Measurements from ENCODE around the gene TRAF3IP3. TPM values are rescaled to one million over a fixed set of nuclear protein-coding genes. Genes with fewer than 3 reads are reported as not detected.

Gene TRAF3IP3
- total RNA-seq = 10 to 100 TPM in 1 of 2 donors, 1 to 10 TPM in 1; 3.3 to 12.3 TPM

- no peaks in the 10 kb centered on the region for H3K4me1 ChIP-seq (ENCODE audit: control insufficient read depth in 1 of 2, low read depth in 2 of 2)
- DNase-seq (ENCODE audit: low spot score) (no peak), ATAC-seq (ENCODE audit: insufficient number of reproducible peaks, low FRiP score, low read depth) (no peak)
- H3K27ac ChIP-seq = no peak within 1 kb of the TSS
- H3K9me3 ChIP-seq = no peaks in the 10 kb centered on the region
- TF ChIP-seq CTCF (IDR thresholded peaks at IDR 0.05) = no peak
- no peaks in the 10 kb centered on the region for H3K27me3 ChIP-seq (replicated peaks; ENCODE audit: insufficient read depth)
- H3K36me3 ChIP-seq = no peaks in the 10 kb centered on the region
- peak within 1 kb of the TSS; percentile 47 for H3K4me3 ChIP-seq
Measured at GRCh38 chr1:209755926-209756614, at the start of gene TRAF3IP3. TRAF3IP3 (plus strand) TSS chr1:209756053; CDS start chr1:209760040, 3,987 bp downstream.

- no peaks in the 10 kb centered on the region for H3K27me3 ChIP-seq (replicated peaks; ENCODE audit: insufficient read depth)
- H3K27ac ChIP-seq = no peak overlapping the region
- DNase-seq (ENCODE audit: low spot score) (no peak), ATAC-seq (ENCODE audit: insufficient number of reproducible peaks, low FRiP score, low read depth) (no peak)
- no peak for TF ChIP-seq CTCF (IDR thresholded peaks at IDR 0.05)
- no peaks in the 10 kb centered on the region for H3K36me3 ChIP-seq
- H3K4me3 ChIP-seq = no peak overlapping the region
- no peaks in the 10 kb centered on the region for H3K9me3 ChIP-seq
- H3K4me1 ChIP-seq (ENCODE audit: control insufficient read depth in 1 of 2, low read depth in 2 of 2) = peaks cover 0 to 4% of the 10 kb centered on the region in 2 donors
Measured at GRCh38 chr1:209706622-209707021, 49.2 kb upstream of the TRAF3IP3 start.

GRCh38 chr1:209707308-209707707 is 48.5 kb upstream of the TRAF3IP3 start:
- DNase-seq (ENCODE audit: low spot score) (no peak), ATAC-seq (ENCODE audit: insufficient number of reproducible peaks, low FRiP score, low read depth) (no peak)
- no peaks in the 10 kb centered on the region for H3K9me3 ChIP-seq
- no peaks in the 10 kb centered on the region for H3K36me3 ChIP-seq
- H3K4me3 ChIP-seq = no peak overlapping the region
- H3K4me1 ChIP-seq (ENCODE audit: control insufficient read depth in 1 of 2, low read depth in 2 of 2) = peaks cover 0 to 4% of the 10 kb centered on the region in 2 donors
- H3K27me3 ChIP-seq (replicated peaks; ENCODE audit: insufficient read depth) = no peaks in the 10 kb centered on the region
- no peak overlapping the region for H3K27ac ChIP-seq
- no peak for TF ChIP-seq CTCF (IDR thresholded peaks at IDR 0.05)

GRCh38 chr1:209708297-209708696 is 47.6 kb upstream of the TRAF3IP3 start:
- no peak for DNase-seq (ENCODE audit: low spot score)
- no peak for TF ChIP-seq CTCF (IDR thresholded peaks at IDR 0.05)
- ATAC-seq (ENCODE audit: insufficient number of reproducible peaks, low FRiP score, low read depth) = no peak
- H3K27ac ChIP-seq = no peak overlapping the region
- H3K4me1 ChIP-seq (ENCODE audit: control insufficient read depth in 1 of 2, low read depth in 2 of 2) = peaks cover 0 to 4% of the 10 kb centered on the region in 2 donors
- no peaks in the 10 kb centered on the region for H3K27me3 ChIP-seq (replicated peaks; ENCODE audit: insufficient read depth)
- no peaks in the 10 kb centered on the region for H3K36me3 ChIP-seq
- no peaks in the 10 kb centered on the region for H3K9me3 ChIP-seq
- no peak overlapping the region for H3K4me3 ChIP-seq

GRCh38 chr1:209710093-209710492 is 45.8 kb upstream of the TRAF3IP3 start:
- H3K27ac ChIP-seq = no peak overlapping the region
- ATAC-seq (ENCODE audit: insufficient number of reproducible peaks, low FRiP score, low read depth) = no peak

More at GRCh38 chr1:209710093-209710492, 45.8 kb upstream of the TRAF3IP3 start:
- DNase-seq (ENCODE audit: low spot score) = no peak
- TF ChIP-seq CTCF (IDR thresholded peaks at IDR 0.05) = no peak
- H3K36me3 ChIP-seq = no peaks in the 10 kb centered on the region
- no peaks in the 10 kb centered on the region for H3K27me3 ChIP-seq (replicated peaks; ENCODE audit: insufficient read depth)
- no peaks in the 10 kb centered on the region for H3K9me3 ChIP-seq
- H3K4me3 ChIP-seq = no peak overlapping the region
- no peaks in the 10 kb centered on the region for H3K4me1 ChIP-seq (ENCODE audit: control insufficient read depth in 1 of 2, low read depth in 2 of 2)

Data from thoracic aorta (tissue), 2 donors.